HEK293 (cell line): ENCODE data around the gene SDHD.
A peak's percentile ranks its signal among the peaks of the same experiment; 100 is the strongest.

Source experiments
- FEZF1 ChIP-seq: fragments of 450-650 bp; formaldehyde crosslinking; IDR thresholded peaks from 2 replicates; pipeline ENCODE4 v1.5.1; 2016; ENCODE audit warnings: missing biosample characterization, missing genetic modification characterization
- KLF16 ChIP-seq: fragments of 450-650 bp; formaldehyde crosslinking; IDR thresholded peaks from 2 replicates; pipeline ENCODE4 v1.5.1; 2017; ENCODE audit warnings: missing biosample characterization, missing genetic modification characterization
- KLF7 ChIP-seq: fragments of 450-650 bp; formaldehyde crosslinking; IDR thresholded peaks from 2 replicates; pipeline ENCODE4 v1.5.1; 2016; ENCODE audit warnings: missing biosample characterization, missing genetic modification characterization, borderline replicate concordance
- OVOL3 ChIP-seq: fragments of 450-650 bp; formaldehyde crosslinking; IDR thresholded peaks from 2 replicates; pipeline ENCODE4 v1.5.1; 2016; ENCODE audit warnings: missing biosample characterization, missing genetic modification characterization
- SCRT1 ChIP-seq: fragments of 450-650 bp; formaldehyde crosslinking; IDR thresholded peaks from 2 replicates; pipeline ENCODE4 v1.5.1; 2016; ENCODE audit warnings: missing biosample characterization, missing genetic modification characterization, borderline replicate concordance
- SCRT2 ChIP-seq: fragments of 450-650 bp; formaldehyde crosslinking; IDR thresholded peaks from 2 replicates; pipeline ENCODE4 v1.5.1; 2016; ENCODE audit warnings: missing biosample characterization, missing genetic modification characterization
- ZBTB7A ChIP-seq: fragments of 450-650 bp; formaldehyde crosslinking; IDR thresholded peaks from 2 replicates; pipeline ENCODE4 v1.5.1; 2016; ENCODE audit warnings: low read depth, missing biosample characterization, missing genetic modification characterization
- ZNF146 ChIP-seq: fragments of 450-650 bp; formaldehyde crosslinking; IDR thresholded peaks from 2 replicates; pipeline ENCODE4 v1.5.1; 2016; ENCODE audit warnings: missing biosample characterization, missing genetic modification characterization
- ZNF24 ChIP-seq: fragments of 450-650 bp; formaldehyde crosslinking; IDR thresholded peaks from 2 replicates; pipeline ENCODE4 v1.5.1; 2016; ENCODE audit warnings: missing biosample characterization, missing genetic modification characterization
- ZNF366 ChIP-seq: fragments of 450-650 bp; formaldehyde crosslinking; conservative IDR thresholded peaks from 2 replicates; pipeline ENCODE4 v1.5.1; 2016; ENCODE audit warnings: missing biosample characterization, missing genetic modification characterization
- ZNF391 ChIP-seq: fragments of 450-650 bp; formaldehyde crosslinking; IDR thresholded peaks from 2 replicates; pipeline ENCODE4 v1.5.1; 2016; ENCODE audit warnings: low read depth, missing biosample characterization, missing genetic modification characterization, borderline replicate concordance
- ZNF521 ChIP-seq: fragments of 450-650 bp; formaldehyde crosslinking; IDR thresholded peaks from 2 replicates; pipeline ENCODE4 v1.5.1; 2017; ENCODE audit warnings: missing biosample characterization, mild to moderate bottlenecking, missing genetic modification characterization
- ZNF558 ChIP-seq: fragments of 450-650 bp; formaldehyde crosslinking; IDR thresholded peaks from 2 replicates; pipeline ENCODE4 v1.5.1; 2016; ENCODE audit warnings: missing biosample characterization, missing genetic modification characterization
- ZNF610 ChIP-seq: fragments of 450-650 bp; formaldehyde crosslinking; IDR thresholded peaks from 2 replicates; pipeline ENCODE4 v1.5.1; 2016; ENCODE audit warnings: missing biosample characterization, missing genetic modification characterization, borderline replicate concordance
- ZNF623 ChIP-seq: fragments of 450-650 bp; formaldehyde crosslinking; IDR thresholded peaks from 2 replicates; pipeline ENCODE4 v1.5.1; 2016; ENCODE audit warnings: missing biosample characterization, missing genetic modification characterization
- ZNF677 ChIP-seq: fragments of 450-650 bp; IDR thresholded peaks from 2 replicates; pipeline ENCODE4 v1.5.0; 2018; ENCODE audit warnings: missing biosample characterization, mild to moderate bottlenecking, missing genetic modification characterization, moderate library complexity
- ZNF76 ChIP-seq: fragments of 450-650 bp; formaldehyde crosslinking; IDR thresholded peaks from 2 replicates; pipeline ENCODE4; 2016; ENCODE audit warnings: low read depth, missing biosample characterization, missing genetic modification characterization, borderline replicate concordance
- ZNF791 ChIP-seq: fragments of 450-650 bp; formaldehyde crosslinking; IDR thresholded peaks from 2 replicates; pipeline ENCODE4 v1.5.1; 2016; ENCODE audit warnings: missing biosample characterization, missing genetic modification characterization
- ZNF830 ChIP-seq: fragments of 450-650 bp; IDR thresholded peaks from 2 replicates; pipeline ENCODE4 v1.5.0; 2018; ENCODE audit warnings: missing biosample characterization, missing genetic modification characterization, low read depth, mild to moderate bottlenecking, moderate library complexity
- ZNF843 ChIP-seq: fragments of 450-650 bp; formaldehyde crosslinking; IDR thresholded peaks from 2 replicates; pipeline ENCODE4 v1.5.1; 2016; ENCODE audit warnings: missing biosample characterization, missing genetic modification characterization
- ZSCAN23 ChIP-seq: fragments of 450-650 bp; formaldehyde crosslinking; IDR thresholded peaks from 2 replicates; pipeline ENCODE4 v1.5.1; 2016; ENCODE audit warnings: missing biosample characterization, missing genetic modification characterization
- TF ChIP-seq, protein P1 (sequence below): fragments of 450-650 bp; formaldehyde crosslinking; IDR thresholded peaks from 2 replicates; pipeline ENCODE4 v1.5.1; 2016; ENCODE audit warnings: missing biosample characterization, missing genetic modification characterization
- TF ChIP-seq, protein P2 (sequence below): fragments of 450-650 bp; formaldehyde crosslinking; IDR thresholded peaks from 2 replicates; pipeline ENCODE4 v1.5.1; 2016; ENCODE audit warnings: missing biosample characterization, missing genetic modification characterization
- TF ChIP-seq, protein P3 (sequence below): fragments of 450-650 bp; formaldehyde crosslinking; conservative IDR thresholded peaks from 2 replicates; pipeline ENCODE4 v1.5.1; 2016; ENCODE audit warnings: low read depth, missing biosample characterization, missing genetic modification characterization
- TF ChIP-seq, protein P4 (sequence below): fragments of 450-650 bp; IDR thresholded peaks from 2 replicates; pipeline ENCODE4 v1.5.1; 2018; ENCODE audit warnings: missing biosample characterization, mild to moderate bottlenecking, missing genetic modification characterization
- TF ChIP-seq, protein P5 (sequence below): fragments of 450-650 bp; formaldehyde crosslinking; IDR thresholded peaks from 2 replicates; pipeline ENCODE4 v1.5.1; 2016; ENCODE audit warnings: missing biosample characterization, missing genetic modification characterization
- TF ChIP-seq, protein P6 (sequence below): fragments of 450-650 bp; formaldehyde crosslinking; IDR thresholded peaks from 2 replicates; pipeline ENCODE4 v1.5.1; 2016; ENCODE audit warnings: missing biosample characterization, missing genetic modification characterization

The SDHD gene

DNA sequence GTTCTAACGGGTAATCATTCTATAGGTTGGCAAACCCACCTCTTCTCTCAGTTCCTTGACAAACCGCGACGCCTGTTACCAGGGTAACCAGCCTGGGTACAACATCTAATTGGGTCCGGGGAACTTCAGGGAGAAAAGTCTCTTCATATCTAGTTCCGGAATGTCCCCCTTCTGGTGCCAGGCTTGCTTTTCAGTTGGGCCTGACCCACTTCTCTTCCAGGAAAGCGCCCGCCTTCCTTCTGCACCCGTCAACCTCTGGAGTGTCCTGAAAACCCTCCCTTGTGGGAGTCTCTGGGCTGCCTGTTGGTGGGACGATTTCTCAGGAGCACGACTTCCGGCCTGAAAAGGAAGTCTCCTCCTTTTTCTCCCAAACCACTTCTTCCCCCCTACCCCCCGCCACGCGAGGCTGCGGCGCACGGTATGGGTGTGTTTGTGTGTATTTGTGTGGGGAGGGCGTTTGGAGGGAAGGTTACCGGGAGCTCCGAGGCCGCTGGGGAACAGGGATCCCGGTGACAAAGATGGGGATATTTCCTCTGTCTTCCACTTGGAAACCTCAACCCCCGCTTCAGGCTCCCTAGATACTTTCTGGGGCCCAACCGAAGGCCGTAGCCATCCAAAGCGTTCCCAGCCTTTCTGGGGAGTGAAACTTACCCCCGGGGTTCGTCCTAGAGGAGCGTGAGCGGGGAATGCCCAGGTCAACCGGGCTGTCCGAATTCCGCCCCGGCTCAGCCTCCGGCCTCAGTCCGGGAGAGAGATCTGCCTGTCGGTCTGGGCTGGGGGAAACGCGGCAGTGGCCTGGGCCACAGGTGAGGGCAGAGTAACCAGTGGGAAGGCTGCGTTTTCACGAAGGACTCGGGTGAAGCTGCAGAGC is 12.5 kb upstream of the SDHD start, which contains the start of the genes NKAPD1 and PIH1D2 (continued):
- TF ChIP-seq, protein P1, sequence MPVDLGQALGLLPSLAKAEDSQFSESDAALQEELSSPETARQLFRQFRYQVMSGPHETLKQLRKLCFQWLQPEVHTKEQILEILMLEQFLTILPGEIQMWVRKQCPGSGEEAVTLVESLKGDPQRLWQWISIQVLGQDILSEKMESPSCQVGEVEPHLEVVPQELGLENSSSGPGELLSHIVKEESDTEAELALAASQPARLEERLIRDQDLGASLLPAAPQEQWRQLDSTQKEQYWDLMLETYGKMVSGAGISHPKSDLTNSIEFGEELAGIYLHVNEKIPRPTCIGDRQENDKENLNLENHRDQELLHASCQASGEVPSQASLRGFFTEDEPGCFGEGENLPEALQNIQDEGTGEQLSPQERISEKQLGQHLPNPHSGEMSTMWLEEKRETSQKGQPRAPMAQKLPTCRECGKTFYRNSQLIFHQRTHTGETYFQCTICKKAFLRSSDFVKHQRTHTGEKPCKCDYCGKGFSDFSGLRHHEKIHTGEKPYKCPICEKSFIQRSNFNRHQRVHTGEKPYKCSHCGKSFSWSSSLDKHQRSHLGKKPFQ (tag by site-specific recombination): no peak
- TF ChIP-seq ZNF521: no peak
- TF ChIP-seq, protein P2, sequence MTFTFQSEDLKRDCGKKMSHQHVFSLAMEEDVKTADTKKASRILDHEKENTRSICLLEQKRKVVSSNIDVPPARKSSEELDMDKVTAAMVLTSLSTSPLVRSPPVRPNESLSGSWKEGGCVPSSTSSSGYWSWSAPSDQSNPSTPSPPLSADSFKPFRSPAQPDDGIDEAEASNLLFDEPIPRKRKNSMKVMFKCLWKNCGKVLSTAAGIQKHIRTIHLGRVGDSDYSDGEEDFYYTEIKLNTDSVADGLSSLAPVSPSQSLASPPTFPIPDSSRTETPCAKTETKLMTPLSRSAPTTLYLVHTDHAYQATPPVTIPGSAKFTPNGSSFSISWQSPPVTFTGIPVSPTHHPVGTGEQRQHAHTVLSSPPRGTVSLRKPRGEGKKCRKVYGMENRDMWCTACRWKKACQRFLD: no peak
- no peak for TF ChIP-seq ZNF830 (tag by site-specific recombination)
- no peak for TF ChIP-seq ZSCAN23 (tag by site-specific recombination)
- TF ChIP-seq ZNF623 (tag by site-specific recombination): no peak
- TF ChIP-seq ZBTB7A (tag by site-specific recombination): no peak
- no peak for TF ChIP-seq ZNF610
- no peak for TF ChIP-seq SCRT1 (tag by site-specific recombination)
- peak; percentile 80 for TF ChIP-seq ZNF76 (tag by site-specific recombination)
- TF ChIP-seq ZNF791: no peak
- TF ChIP-seq FEZF1 (tag by site-specific recombination): no peak
- TF ChIP-seq OVOL3 (tag by site-specific recombination): no peak
- peak; percentile 69 for TF ChIP-seq ZNF366
- TF ChIP-seq, protein P3, sequence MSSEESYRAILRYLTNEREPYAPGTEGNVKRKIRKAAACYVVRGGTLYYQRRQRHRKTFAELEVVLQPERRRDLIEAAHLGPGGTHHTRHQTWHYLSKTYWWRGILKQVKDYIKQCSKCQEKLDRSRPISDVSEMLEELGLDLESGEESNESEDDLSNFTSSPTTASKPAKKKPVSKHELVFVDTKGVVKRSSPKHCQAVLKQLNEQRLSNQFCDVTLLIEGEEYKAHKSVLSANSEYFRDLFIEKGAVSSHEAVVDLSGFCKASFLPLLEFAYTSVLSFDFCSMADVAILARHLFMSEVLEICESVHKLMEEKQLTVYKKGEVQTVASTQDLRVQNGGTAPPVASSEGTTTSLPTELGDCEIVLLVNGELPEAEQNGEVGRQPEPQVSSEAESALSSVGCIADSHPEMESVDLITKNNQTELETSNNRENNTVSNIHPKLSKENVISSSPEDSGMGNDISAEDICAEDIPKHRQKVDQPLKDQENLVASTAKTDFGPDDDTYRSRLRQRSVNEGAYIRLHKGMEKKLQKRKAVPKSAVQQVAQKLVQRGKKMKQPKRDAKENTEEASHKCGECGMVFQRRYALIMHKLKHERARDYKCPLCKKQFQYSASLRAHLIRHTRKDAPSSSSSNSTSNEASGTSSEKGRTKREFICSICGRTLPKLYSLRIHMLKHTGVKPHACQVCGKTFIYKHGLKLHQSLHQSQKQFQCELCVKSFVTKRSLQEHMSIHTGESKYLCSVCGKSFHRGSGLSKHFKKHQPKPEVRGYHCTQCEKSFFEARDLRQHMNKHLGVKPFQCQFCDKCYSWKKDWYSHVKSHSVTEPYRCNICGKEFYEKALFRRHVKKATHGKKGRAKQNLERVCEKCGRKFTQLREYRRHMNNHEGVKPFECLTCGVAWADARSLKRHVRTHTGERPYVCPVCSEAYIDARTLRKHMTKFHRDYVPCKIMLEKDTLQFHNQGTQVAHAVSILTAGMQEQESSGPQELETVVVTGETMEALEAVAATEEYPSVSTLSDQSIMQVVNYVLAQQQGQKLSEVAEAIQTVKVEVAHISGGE: peak; percentile 99
- TF ChIP-seq ZNF558 (tag by site-specific recombination): peak; percentile 58; the same call in 1 of the 2 replicates
- TF ChIP-seq, protein P4, sequence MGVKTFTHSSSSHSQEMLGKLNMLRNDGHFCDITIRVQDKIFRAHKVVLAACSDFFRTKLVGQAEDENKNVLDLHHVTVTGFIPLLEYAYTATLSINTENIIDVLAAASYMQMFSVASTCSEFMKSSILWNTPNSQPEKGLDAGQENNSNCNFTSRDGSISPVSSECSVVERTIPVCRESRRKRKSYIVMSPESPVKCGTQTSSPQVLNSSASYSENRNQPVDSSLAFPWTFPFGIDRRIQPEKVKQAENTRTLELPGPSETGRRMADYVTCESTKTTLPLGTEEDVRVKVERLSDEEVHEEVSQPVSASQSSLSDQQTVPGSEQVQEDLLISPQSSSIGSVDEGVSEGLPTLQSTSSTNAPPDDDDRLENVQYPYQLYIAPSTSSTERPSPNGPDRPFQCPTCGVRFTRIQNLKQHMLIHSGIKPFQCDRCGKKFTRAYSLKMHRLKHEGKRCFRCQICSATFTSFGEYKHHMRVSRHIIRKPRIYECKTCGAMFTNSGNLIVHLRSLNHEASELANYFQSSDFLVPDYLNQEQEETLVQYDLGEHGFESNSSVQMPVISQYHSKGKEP (tag by site-specific recombination): no peak; the same call in 1 of the 2 replicates
- TF ChIP-seq, protein P5, sequence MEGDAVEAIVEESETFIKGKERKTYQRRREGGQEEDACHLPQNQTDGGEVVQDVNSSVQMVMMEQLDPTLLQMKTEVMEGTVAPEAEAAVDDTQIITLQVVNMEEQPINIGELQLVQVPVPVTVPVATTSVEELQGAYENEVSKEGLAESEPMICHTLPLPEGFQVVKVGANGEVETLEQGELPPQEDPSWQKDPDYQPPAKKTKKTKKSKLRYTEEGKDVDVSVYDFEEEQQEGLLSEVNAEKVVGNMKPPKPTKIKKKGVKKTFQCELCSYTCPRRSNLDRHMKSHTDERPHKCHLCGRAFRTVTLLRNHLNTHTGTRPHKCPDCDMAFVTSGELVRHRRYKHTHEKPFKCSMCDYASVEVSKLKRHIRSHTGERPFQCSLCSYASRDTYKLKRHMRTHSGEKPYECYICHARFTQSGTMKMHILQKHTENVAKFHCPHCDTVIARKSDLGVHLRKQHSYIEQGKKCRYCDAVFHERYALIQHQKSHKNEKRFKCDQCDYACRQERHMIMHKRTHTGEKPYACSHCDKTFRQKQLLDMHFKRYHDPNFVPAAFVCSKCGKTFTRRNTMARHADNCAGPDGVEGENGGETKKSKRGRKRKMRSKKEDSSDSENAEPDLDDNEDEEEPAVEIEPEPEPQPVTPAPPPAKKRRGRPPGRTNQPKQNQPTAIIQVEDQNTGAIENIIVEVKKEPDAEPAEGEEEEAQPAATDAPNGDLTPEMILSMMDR (tag by site-specific recombination): peak; percentile 60; the same call in 1 of the 2 replicates
- peak; percentile 65 for TF ChIP-seq KLF16
- no peak; the same call in 1 of the 2 replicates for TF ChIP-seq SCRT2 (tag by site-specific recombination)
- peak; percentile 86 for TF ChIP-seq ZNF24 (tag by site-specific recombination)
- no peak for TF ChIP-seq ZNF677 (tag by site-specific recombination)
- peak; percentile 80; the same call in 1 of the 2 replicates for TF ChIP-seq ZNF391
- no peak for TF ChIP-seq ZNF146 (tag by site-specific recombination)
- peak; percentile 68; the same call in 1 of the 2 replicates for TF ChIP-seq KLF7 (tag by site-specific recombination)
- TF ChIP-seq ZNF843 (tag by site-specific recombination): 0 out of 2 replicates have a peak, but pooled peaks have one; percentile 22
- TF ChIP-seq, protein P6, sequence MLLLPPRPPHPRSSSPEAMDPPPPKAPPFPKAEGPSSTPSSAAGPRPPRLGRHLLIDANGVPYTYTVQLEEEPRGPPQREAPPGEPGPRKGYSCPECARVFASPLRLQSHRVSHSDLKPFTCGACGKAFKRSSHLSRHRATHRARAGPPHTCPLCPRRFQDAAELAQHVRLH (tag by site-specific recombination): peak; percentile 95
